Adrenal gland (tissue), 5 donors: ENCODE data around the gene KMT2C.

Source experiments
- POLR2A ChIP-seq, 2 donors: fragments of 450-650 bp; IDR thresholded peaks; one replicate each; pipeline ENCODE4 v1.6.1; 2017; ENCODE audit warnings: antibody characterized with exemption in 2 of 2, mild to moderate bottlenecking in 2 of 2, moderate library complexity in 1 of 2
- TF ChIP-seq, protein P1 (sequence below), 6 experiments: fragments of 450-650 bp in 4 of 6; fragments of 200-600 bp in 2 of 6; sonication (generic) in 1 of 6; IDR thresholded peaks; 1 replicate in 5 of 6; 2 replicates in 1 of 6; pipeline versions ENCODE4 v1.5.1 to v1.8.0; 2016 to 2021; ENCODE audit warnings: antibody characterized with exemption in 6 of 6, mild to moderate bottlenecking in 2 of 6, moderate library complexity in 1 of 6
- donor health status: DM: no; HTN: no; CAD: no.

DNA sequence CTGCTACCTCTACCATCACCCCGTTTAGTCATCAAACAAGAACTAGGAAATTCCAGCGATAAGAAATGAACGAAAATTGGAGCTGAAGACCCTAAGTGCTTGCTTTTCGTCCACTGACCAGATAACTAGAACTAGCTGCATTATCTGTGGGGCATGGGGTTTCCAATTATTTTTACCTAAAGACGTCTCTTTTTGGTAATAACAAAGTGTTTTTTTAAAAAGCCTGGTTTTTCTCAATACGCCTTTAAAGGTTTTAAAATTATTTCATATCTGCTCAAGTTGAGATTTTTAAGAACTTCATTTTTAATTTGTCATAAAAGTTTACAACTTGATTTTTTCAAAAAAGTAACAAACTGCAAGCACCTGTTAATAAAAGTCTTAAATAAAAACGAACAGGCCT, 306.1 kb downstream of the KMT2C start:
- TF ChIP-seq, protein P1, sequence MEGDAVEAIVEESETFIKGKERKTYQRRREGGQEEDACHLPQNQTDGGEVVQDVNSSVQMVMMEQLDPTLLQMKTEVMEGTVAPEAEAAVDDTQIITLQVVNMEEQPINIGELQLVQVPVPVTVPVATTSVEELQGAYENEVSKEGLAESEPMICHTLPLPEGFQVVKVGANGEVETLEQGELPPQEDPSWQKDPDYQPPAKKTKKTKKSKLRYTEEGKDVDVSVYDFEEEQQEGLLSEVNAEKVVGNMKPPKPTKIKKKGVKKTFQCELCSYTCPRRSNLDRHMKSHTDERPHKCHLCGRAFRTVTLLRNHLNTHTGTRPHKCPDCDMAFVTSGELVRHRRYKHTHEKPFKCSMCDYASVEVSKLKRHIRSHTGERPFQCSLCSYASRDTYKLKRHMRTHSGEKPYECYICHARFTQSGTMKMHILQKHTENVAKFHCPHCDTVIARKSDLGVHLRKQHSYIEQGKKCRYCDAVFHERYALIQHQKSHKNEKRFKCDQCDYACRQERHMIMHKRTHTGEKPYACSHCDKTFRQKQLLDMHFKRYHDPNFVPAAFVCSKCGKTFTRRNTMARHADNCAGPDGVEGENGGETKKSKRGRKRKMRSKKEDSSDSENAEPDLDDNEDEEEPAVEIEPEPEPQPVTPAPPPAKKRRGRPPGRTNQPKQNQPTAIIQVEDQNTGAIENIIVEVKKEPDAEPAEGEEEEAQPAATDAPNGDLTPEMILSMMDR (IDR thresholded peaks at IDR 0.05), result no peak
- no peak for TF ChIP-seq POLR2A (IDR thresholded peaks at IDR 0.05)
